Endothelial cell (in vitro differentiated cells): Measurements from ENCODE around the gene IGF2BP3. TPM values are rescaled to one million over a fixed set of nuclear protein-coding genes. Genes with fewer than 3 reads are reported as not detected.

Experiments
- DNase-seq: peaks from one replicate; pipeline ENCODE4 v3.0.0; 2021; ENCODE audit warnings: low spot score
- H3K27ac Mint-ChIP-seq: one replicate; pipeline ENCODE4 v1.8.0; 2021; ENCODE audit warnings: mixed read lengths, inconsistent platforms; ENCODE audit not compliant: unreplicated experiment
- H3K27me3 Mint-ChIP-seq: one replicate; pipeline ENCODE4 v1.8.0; 2021; ENCODE audit warnings: mild to moderate bottlenecking, moderate library complexity, mixed read lengths, inconsistent platforms; ENCODE audit not compliant: unreplicated experiment
- H3K36me3 Mint-ChIP-seq: one replicate; pipeline ENCODE4 v1.8.0; 2021; ENCODE audit warnings: mild to moderate bottlenecking, low read depth, mixed read lengths, inconsistent platforms; ENCODE audit not compliant: unreplicated experiment
- H3K4me1 Mint-ChIP-seq: one replicate; pipeline ENCODE4 v1.8.0; 2021; ENCODE audit warnings: mild to moderate bottlenecking, mixed read lengths, inconsistent platforms; ENCODE audit not compliant: unreplicated experiment
- H3K4me3 Mint-ChIP-seq: one replicate; pipeline ENCODE4 v1.8.0; 2021; ENCODE audit warnings: mild to moderate bottlenecking, mixed read lengths, inconsistent platforms; ENCODE audit not compliant: unreplicated experiment
- H3K9me3 Mint-ChIP-seq: one replicate; pipeline ENCODE4 v1.8.0; 2021; ENCODE audit warnings: mixed read lengths, inconsistent platforms; ENCODE audit not compliant: unreplicated experiment
- total RNA-seq: library from RNA; stranded (reverse); fragmentation: NEBNext Ultra II Directional; extraction: Animal tissue kit (Norgen Biotek cat#: 25700); gene quantifications from one replicate; pipeline ENCODE4 v1.2.1, GENCODE V29; 2021; ENCODE audit not compliant: unreplicated experiment
- TF ChIP-seq, protein P1 (sequence below): fragments of 200-600 bp; sonication (generic); IDR thresholded peaks from one replicate; pipeline ENCODE4 v1.5.0; 2021; ENCODE audit warnings: antibody characterized with exemption; ENCODE audit not compliant: unreplicated experiment

IGF2BP3 gene
- total RNA-seq, 1 donor from 2014 or later = 92.8 TPM

GRCh38 chr7:23468526-23469149 is 1.7 kb downstream of the IGF2BP3 start:
- Mint-ChIP-seq H3K9me3 (no peaks in the 10 kb centered on the region), H3K36me3 (peaks cover 11% of the 10 kb centered on the region), H3K4me3 (peak overlapping the region; percentile 100), H3K27me3 (peaks cover 27% of the 10 kb centered on the region), H3K27ac (peak overlapping the region; percentile 92), H3K4me1 (peaks cover 36% of the 10 kb centered on the region)
- TF ChIP-seq, protein P1, sequence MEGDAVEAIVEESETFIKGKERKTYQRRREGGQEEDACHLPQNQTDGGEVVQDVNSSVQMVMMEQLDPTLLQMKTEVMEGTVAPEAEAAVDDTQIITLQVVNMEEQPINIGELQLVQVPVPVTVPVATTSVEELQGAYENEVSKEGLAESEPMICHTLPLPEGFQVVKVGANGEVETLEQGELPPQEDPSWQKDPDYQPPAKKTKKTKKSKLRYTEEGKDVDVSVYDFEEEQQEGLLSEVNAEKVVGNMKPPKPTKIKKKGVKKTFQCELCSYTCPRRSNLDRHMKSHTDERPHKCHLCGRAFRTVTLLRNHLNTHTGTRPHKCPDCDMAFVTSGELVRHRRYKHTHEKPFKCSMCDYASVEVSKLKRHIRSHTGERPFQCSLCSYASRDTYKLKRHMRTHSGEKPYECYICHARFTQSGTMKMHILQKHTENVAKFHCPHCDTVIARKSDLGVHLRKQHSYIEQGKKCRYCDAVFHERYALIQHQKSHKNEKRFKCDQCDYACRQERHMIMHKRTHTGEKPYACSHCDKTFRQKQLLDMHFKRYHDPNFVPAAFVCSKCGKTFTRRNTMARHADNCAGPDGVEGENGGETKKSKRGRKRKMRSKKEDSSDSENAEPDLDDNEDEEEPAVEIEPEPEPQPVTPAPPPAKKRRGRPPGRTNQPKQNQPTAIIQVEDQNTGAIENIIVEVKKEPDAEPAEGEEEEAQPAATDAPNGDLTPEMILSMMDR = no peak
- DNase-seq = peak; percentile 37

DNA sequence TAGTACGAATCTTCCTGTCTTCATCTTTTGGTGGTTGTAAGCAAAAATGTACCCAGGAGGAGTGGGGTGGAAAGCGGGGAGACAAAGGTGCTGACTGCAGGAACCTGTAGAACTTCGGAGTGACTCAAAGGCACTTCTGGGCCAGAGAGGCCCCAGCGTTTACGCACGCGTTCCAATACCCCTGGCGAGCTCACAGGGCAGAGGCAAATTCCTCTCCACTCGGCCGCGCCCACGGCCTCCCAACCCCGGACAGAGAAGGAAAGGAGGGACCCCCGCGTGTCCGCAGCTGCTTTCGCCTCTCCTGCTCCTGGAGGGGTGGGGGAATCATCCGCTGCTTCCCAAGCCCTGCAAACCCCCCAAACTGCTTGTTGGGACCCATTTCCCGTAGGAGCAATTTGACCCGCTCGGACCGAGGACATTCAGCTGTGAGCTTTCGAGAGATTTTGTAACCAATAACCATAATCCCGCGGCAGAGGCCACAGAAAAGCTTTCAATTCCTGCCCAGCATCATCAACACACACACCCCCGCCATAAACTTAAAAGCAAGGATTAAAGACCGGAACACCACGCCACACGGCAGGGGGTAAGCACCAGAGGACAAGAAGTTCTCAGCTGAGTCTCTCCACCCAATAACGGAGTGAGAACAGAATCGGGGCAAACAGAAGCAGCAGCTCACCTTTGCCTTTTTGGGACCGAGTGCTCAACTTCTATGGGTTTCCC is 2.3 kb downstream of the IGF2BP3 start:
- H3K36me3 Mint-ChIP-seq = peaks cover 11% of the 10 kb centered on the region
- peak overlapping the region; percentile 100 for H3K4me3 Mint-ChIP-seq
- TF ChIP-seq, protein P1 = no peak
- H3K4me1 Mint-ChIP-seq = peaks cover 37% of the 10 kb centered on the region
- H3K27me3 Mint-ChIP-seq = peaks cover 23% of the 10 kb centered on the region
- DNase-seq = peak; percentile 23
- H3K9me3 Mint-ChIP-seq = no peaks in the 10 kb centered on the region
- H3K27ac Mint-ChIP-seq = peak overlapping the region; percentile 92

DNA sequence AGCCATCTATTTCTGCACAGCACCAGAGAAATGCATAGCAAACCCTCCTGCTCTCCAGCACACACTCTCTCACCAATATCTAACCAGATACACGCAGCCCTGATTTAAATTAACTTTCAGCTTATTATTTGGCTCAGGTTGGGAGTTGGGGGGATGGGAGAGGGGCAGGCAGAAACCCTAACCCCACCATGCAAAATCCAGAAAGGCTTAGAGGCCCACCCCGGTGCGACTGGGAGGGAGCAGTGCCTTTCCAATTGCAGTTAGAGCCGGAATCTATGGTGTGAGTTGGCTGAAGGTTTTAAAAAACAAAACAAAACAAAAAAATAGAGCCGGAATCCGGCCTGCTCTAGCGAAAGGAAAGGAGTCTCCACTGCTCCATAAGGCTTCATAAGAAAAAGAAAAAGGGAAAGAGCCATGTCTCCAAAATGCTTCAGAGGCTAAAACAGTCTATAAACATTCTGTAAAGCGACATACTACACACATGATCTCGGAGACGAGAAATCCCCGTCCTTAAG is 2.9 kb downstream of the IGF2BP3 start:
- no peaks in the 10 kb centered on the region for H3K9me3 Mint-ChIP-seq
- TF ChIP-seq, protein P1 = no peak
- DNase-seq = no peak
- H3K4me1 Mint-ChIP-seq = peaks cover 37% of the 10 kb centered on the region
- H3K27ac Mint-ChIP-seq = peak overlapping the region; percentile 92
- H3K27me3 Mint-ChIP-seq = peaks cover 21% of the 10 kb centered on the region
- peak overlapping the region; percentile 100 for H3K4me3 Mint-ChIP-seq
- peaks cover 11% of the 10 kb centered on the region for H3K36me3 Mint-ChIP-seq

GRCh38 chr7:23462846-23463245 is 7.4 kb downstream of the IGF2BP3 start:
- peak; percentile 8 for DNase-seq
- H3K27me3 Mint-ChIP-seq = peaks cover 2% of the 10 kb centered on the region
- TF ChIP-seq, protein P1 = no peak
- peaks cover 9% of the 10 kb centered on the region for H3K36me3 Mint-ChIP-seq
- H3K4me3 Mint-ChIP-seq = peak overlapping the region; percentile 21
- no peaks in the 10 kb centered on the region for H3K9me3 Mint-ChIP-seq
- peaks cover 37% of the 10 kb centered on the region for H3K4me1 Mint-ChIP-seq
- H3K27ac Mint-ChIP-seq = peak overlapping the region; percentile 80

GRCh38 chr7:23458044-23458443 is 12.2 kb downstream of the IGF2BP3 start:
- H3K4me1 Mint-ChIP-seq = peaks cover 27% of the 10 kb centered on the region
- peaks cover 15% of the 10 kb centered on the region for H3K36me3 Mint-ChIP-seq
- DNase-seq = no peak
- no peak overlapping the region for H3K4me3 Mint-ChIP-seq
- H3K27me3 Mint-ChIP-seq = peaks cover 2% of the 10 kb centered on the region
- TF ChIP-seq, protein P1 = no peak
- H3K27ac Mint-ChIP-seq = no peak overlapping the region
- H3K9me3 Mint-ChIP-seq = no peaks in the 10 kb centered on the region
